K562 (cell line): ENCODE measurements around the gene HOXC11. TPM values are rescaled to one million over a fixed set of nuclear protein-coding genes. Genes with fewer than 3 reads are reported as not detected.

Source experiments
- DDX20 ChIP-seq: fragments of 450-650 bp; IDR thresholded peaks from 2 replicates; pipeline ENCODE4 v1.6.1; 2016; ENCODE audit warnings: missing genetic modification characterization, low read depth, mild to moderate bottlenecking, missing compliant biosample characterization, moderate library complexity
- FIP1L1 ChIP-seq: fragments of 200-400 bp; formaldehyde crosslinking; IDR thresholded peaks from 2 replicates; pipeline ENCODE4 v1.6.1; 2018; ENCODE audit warnings: mild to moderate bottlenecking, low read depth, low read length; ENCODE audit not compliant: poor library complexity, severe bottlenecking
- FUS ChIP-seq: fragments of 200-400 bp; formaldehyde crosslinking; optimal IDR thresholded peaks from 2 replicates; pipeline ENCODE3; 2017; ENCODE audit warnings: low read depth, low read length
- HDAC1 ChIP-seq, 2 experiments: fragments of 450-650 bp; IDR thresholded peaks; 2 replicates each; pipeline ENCODE4 v1.6.1; 2016 to 2017; ENCODE audit warnings: inconsistent platforms in 1 of 2, mild to moderate bottlenecking in 1 of 2, moderate library complexity in 1 of 2
- HES1 ChIP-seq: fragments of 450-650 bp; IDR thresholded peaks from 2 replicates; pipeline ENCODE4 v1.6.1; 2016; ENCODE audit warnings: low read depth, mild to moderate bottlenecking, moderate library complexity
- NR0B1 ChIP-seq: fragments of 450-650 bp; IDR thresholded peaks from one replicate; pipeline ENCODE4 v1.6.1; 2018; ENCODE audit warnings: mild to moderate bottlenecking, moderate library complexity; ENCODE audit not compliant: partially characterized antibody
- NR1H2 ChIP-seq: sonication (generic); formaldehyde crosslinking; IDR thresholded peaks from 2 replicates; pipeline ENCODE4 v1.4.0; 2020; ENCODE audit warnings: mild to moderate bottlenecking, missing genetic modification reagents
- NUFIP1 ChIP-seq: fragments of 450-650 bp; IDR thresholded peaks from 2 replicates; pipeline ENCODE4 v1.6.1; 2018; ENCODE audit not compliant: partially characterized antibody
- PCBP1 ChIP-seq: fragments of 200-400 bp; formaldehyde crosslinking; IDR thresholded peaks from 2 replicates; pipeline ENCODE4 v1.6.1; 2018; ENCODE audit warnings: mild to moderate bottlenecking, low read depth, low read length; ENCODE audit not compliant: poor library complexity, severe bottlenecking
- SMAD4 ChIP-seq: fragments of 250-450 bp; sonication (Bioruptor Pico); conservative IDR thresholded peaks from 2 replicates; pipeline ENCODE4 v1.8.0; 2021; ENCODE audit warnings: inconsistent platforms, mild to moderate bottlenecking, moderate library complexity
- YY1 ChIP-seq, 3 experiments: IDR thresholded peaks; 2 replicates each; pipeline ENCODE4 v1.6.1; 2011; ENCODE audit warnings: low read length in 2 of 3, mild to moderate bottlenecking in 2 of 3, moderate library complexity in 2 of 3, borderline replicate concordance in 1 of 3, control low read depth in 1 of 3, low read depth in 1 of 3; ENCODE audit not compliant: insufficient read depth in 3 of 3, insufficient replicate concordance in 2 of 3, control insufficient read depth in 1 of 3, insufficient read length in 1 of 3; ENCODE audit errors: extremely low read depth in 1 of 3
- ZBTB7A ChIP-seq: IDR thresholded peaks from 2 replicates; pipeline ENCODE4 v1.6.1; 2011; ENCODE audit warnings: low read depth, mild to moderate bottlenecking, low read length, moderate library complexity, borderline replicate concordance; ENCODE audit not compliant: control insufficient read depth
- ZNF24 ChIP-seq: fragments of 450-650 bp; IDR thresholded peaks from 2 replicates; pipeline ENCODE4 v1.6.1; 2016
- polyA plus RNA-seq, 8 experiments: library from polyadenylated mRNA; depleted of rRNA in 4 of 8; stranded (reverse) in 5 of 8; unstranded in 3 of 8; fragments of >200 nt; fragmentation: Nextera tagmentation in 2 of 8; fragmentation: Illumina TruSeq in 1 of 8; extraction: Ambion mirVana in 2 of 8; extraction: Trizol in 1 of 8; gene quantifications; 2 replicates each; pipeline versions ENCODE4 v1.2.1 to v1.2.3, GENCODE V29; 2011 to 2014; ENCODE audit warnings: inconsistent platforms in 1 of 8, missing spikeins in 1 of 8
- total RNA-seq, 7 experiments: library from RNA; depleted of rRNA in 6 of 7; stranded (reverse); fragments of >200 nt in 6 of 7; fragmentation: Illumina TruSeq in 2 of 7; extraction: Trizol in 2 of 7; gene quantifications; 2 replicates each; pipeline versions ENCODE4 v1.2.1 to v1.2.3, GENCODE V29; 2011 to 2021; ENCODE audit warnings: low replicate concordance in 1 of 7

HOXC11 gene
- total and polyA plus RNA-seq, 9 of the 15 experiments (the other 6 are each of a cell fraction or from before 2014, with no cell fraction given) = not detected

GRCh38 chr12:53994264-53995001, 21.5 kb downstream of the HOXC11 start (continued):
- peak; percentile 73 for TF ChIP-seq FIP1L1
- TF ChIP-seq NUFIP1 = peak; percentile 80
- 0 out of 2 replicates have a peak, but pooled peaks have one; percentile 50 for TF ChIP-seq SMAD4
- TF ChIP-seq FUS = no peak
- no peak for TF ChIP-seq ZNF24
- TF ChIP-seq PCBP1 = peak; percentile 44
- TF ChIP-seq NR1H2 (CRISPR knock-in tag) = 0 out of 2 replicates have a peak, but pooled peaks have one; percentile 20
- no peak for TF ChIP-seq NR0B1
- TF ChIP-seq DDX20 (tag) = no peak
- 0 out of 2 replicates have a peak, but pooled peaks have one; percentile 41 for TF ChIP-seq ZBTB7A
- peak in 1 of 2 experiments; percentile 35; a peak in 2 of 4 replicates for TF ChIP-seq HDAC1 (IDR thresholded peaks at IDR 0.05)
- 0 out of 2 replicates have a peak, but pooled peaks have one; percentile 26 for TF ChIP-seq HES1
- TF ChIP-seq YY1 (IDR thresholded peaks at IDR 0.05; ENCODE audit: borderline replicate concordance in 1 of 3, control insufficient read depth in 1 of 3, extremely low read depth in 1 of 3, insufficient read depth in 3 of 3, insufficient read length in 1 of 3, insufficient replicate concordance in 2 of 3, low read depth in 1 of 3, low read length in 2 of 3) = peak in 2 of 3 experiments; percentile 27 to 70
